ENCODE results near the gene TSHB.

The TSHB gene

GRCh38 chr1:115029526-115029925 is at the start of gene TSHB:
TSS of gene TSHB (plus strand) at chr1:115029826. CDS start at chr1:115033363, 3,537 bp downstream.
- no peak for TF ChIP-seq CTCF (conservative IDR thresholded peaks at IDR 0.05; ENCODE audit: low read depth, low read length)
- no peak within 1 kb of the TSS for H3K4me3 ChIP-seq (ENCODE audit: low read depth, low read length)
- no peak for DNase-seq (ENCODE audit: low read depth)

- no peak for DNase-seq (ENCODE audit: low read depth)
- no peak for TF ChIP-seq CTCF (conservative IDR thresholded peaks at IDR 0.05; ENCODE audit: low read depth, low read length)
Measured at GRCh38 chr1:114982251-114982650, 47.4 kb upstream of the TSHB start.

GRCh38 chr1:114986286-114986685 is 43.3 kb upstream of the TSHB start:
- no peak for DNase-seq (ENCODE audit: low read depth)
- TF ChIP-seq CTCF (conservative IDR thresholded peaks at IDR 0.05; ENCODE audit: low read depth, low read length) = no peak
- H3K4me3 ChIP-seq (ENCODE audit: low read depth, low read length) = no peak overlapping the region

More at GRCh38 chr1:114982251-114982650, 47.4 kb upstream of the TSHB start:
- H3K4me3 ChIP-seq (ENCODE audit: low read depth, low read length) = no peak overlapping the region

- no peak for DNase-seq (ENCODE audit: low read depth)
- no peak overlapping the region for H3K4me3 ChIP-seq (ENCODE audit: low read depth, low read length)
- no peak for TF ChIP-seq CTCF (conservative IDR thresholded peaks at IDR 0.05; ENCODE audit: low read depth, low read length)
Measured at GRCh38 chr1:114988095-114988494, 41.5 kb upstream of the TSHB start.

- no peak overlapping the region for H3K4me3 ChIP-seq (ENCODE audit: low read depth, low read length)
- no peak for DNase-seq (ENCODE audit: low read depth)
- TF ChIP-seq CTCF (conservative IDR thresholded peaks at IDR 0.05; ENCODE audit: low read depth, low read length) = no peak
Measured at GRCh38 chr1:114997510-114998289, 31.9 kb upstream of the TSHB start.

GRCh38 chr1:115006191-115006590 is 23.4 kb upstream of the TSHB start:
- DNase-seq (ENCODE audit: low read depth) = no peak
- no peak for TF ChIP-seq CTCF (conservative IDR thresholded peaks at IDR 0.05; ENCODE audit: low read depth, low read length)

GRCh38 chr1:115012006-115012405 is 17.6 kb upstream of the TSHB start:
- TF ChIP-seq CTCF (conservative IDR thresholded peaks at IDR 0.05; ENCODE audit: low read depth, low read length) = no peak
- no peak for DNase-seq (ENCODE audit: low read depth)
- H3K4me3 ChIP-seq (ENCODE audit: low read depth, low read length) = no peak overlapping the region

More at GRCh38 chr1:115006191-115006590, 23.4 kb upstream of the TSHB start:
- no peak overlapping the region for H3K4me3 ChIP-seq (ENCODE audit: low read depth, low read length)

Measured in choroid plexus epithelial cell (primary cell).